GM23338 (cell line): Measurements from ENCODE around the gene MRPL48. TPM values are rescaled to one million over a fixed set of nuclear protein-coding genes. Genes with fewer than 3 reads are reported as not detected.

Source experiments
- ATAC-seq: fragments of 200-7000 bp; cut with Tn5 transposase; 3 replicates; pipeline ENCODE4 v1.9.1; 2020
- DNase-seq: peaks from one replicate; pipeline ENCODE4 v3.0.0-alpha.2; 2015; ENCODE audit warnings: low spot score
- H2AFZ ChIP-seq: fragments of 200-600 bp; sonication (generic); 2 replicates; pipeline ENCODE4 v1.8.0; 2016; ENCODE audit warnings: antibody characterized with exemption, mild to moderate bottlenecking, moderate library complexity
- H3F3A ChIP-seq: fragments of 200-600 bp; sonication (generic); replicated peaks from 2 replicates; pipeline ENCODE4 v1.8.0; 2017; ENCODE audit warnings: antibody characterized with exemption, mixed run types, low read depth
- H3K27ac ChIP-seq: fragments of 200-600 bp; sonication (generic); 2 replicates; pipeline ENCODE4 v1.6.1; 2016; ENCODE audit warnings: low read depth
- H3K27me3 ChIP-seq: fragments of 200-600 bp; sonication (generic); 2 replicates; pipeline ENCODE4 v1.8.0; 2016; ENCODE audit warnings: mild to moderate bottlenecking, mixed run types, moderate library complexity; ENCODE audit not compliant: insufficient read depth
- H3K36me3 ChIP-seq: fragments of 200-600 bp; sonication (generic); 2 replicates; pipeline ENCODE4 v1.8.0; 2016; ENCODE audit warnings: mild to moderate bottlenecking; ENCODE audit not compliant: insufficient read depth
- H3K4me1 ChIP-seq: fragments of 200-600 bp; sonication (generic); 2 replicates; pipeline ENCODE4 v1.8.0; 2016; ENCODE audit warnings: mild to moderate bottlenecking, moderate library complexity; ENCODE audit not compliant: insufficient read depth
- H3K4me2 ChIP-seq: fragments of 200-600 bp; sonication (generic); 2 replicates; pipeline ENCODE4 v1.7.1; 2017; ENCODE audit warnings: mixed run types
- H3K4me3 ChIP-seq: fragments of 200-600 bp; sonication (generic); 2 replicates; pipeline ENCODE4 v1.6.1; 2016; ENCODE audit warnings: mixed run types
- H3K79me2 ChIP-seq: fragments of 200-600 bp; sonication (generic); replicated peaks from 2 replicates; pipeline ENCODE4 v1.8.0; 2017; ENCODE audit warnings: mild to moderate bottlenecking; ENCODE audit not compliant: insufficient read depth
- H3K9me2 ChIP-seq: fragments of 200-600 bp; sonication (generic); 2 replicates; pipeline ENCODE4 v1.8.0; 2017; ENCODE audit not compliant: insufficient read depth
- H4K20me1 ChIP-seq: fragments of 200-600 bp; sonication (generic); replicated peaks from 2 replicates; pipeline ENCODE4 v1.8.0; 2017; ENCODE audit warnings: mild to moderate bottlenecking; ENCODE audit not compliant: insufficient read depth
- H3K27ac Mint-ChIP-seq: 2 replicates; pipeline ENCODE4 v1.8.0; 2020; ENCODE audit warnings: inconsistent platforms, mild to moderate bottlenecking, moderate library complexity, mixed read lengths
- H3K27me3 Mint-ChIP-seq: 3 replicates; pipeline ENCODE4 v1.8.0; 2022; ENCODE audit warnings: low read depth, mild to moderate bottlenecking, moderate library complexity, mixed read lengths, inconsistent platforms; ENCODE audit not compliant: insufficient read depth, poor library complexity
- H3K36me3 Mint-ChIP-seq: 3 replicates; pipeline ENCODE4 v1.8.0; 2021; ENCODE audit warnings: low read depth, mild to moderate bottlenecking, inconsistent platforms, moderate library complexity, mixed read lengths
- H3K4me1 Mint-ChIP-seq: 3 replicates; pipeline ENCODE4 v1.8.0; 2020; ENCODE audit warnings: mild to moderate bottlenecking, inconsistent platforms, mixed read lengths
- H3K4me3 Mint-ChIP-seq: 3 replicates; pipeline ENCODE4 v1.8.0; 2021; ENCODE audit warnings: moderate library complexity, mild to moderate bottlenecking, inconsistent platforms, mixed read lengths
- H3K9me3 Mint-ChIP-seq: 3 replicates; pipeline ENCODE4 v1.8.0; 2020; ENCODE audit warnings: moderate library complexity, mild to moderate bottlenecking, inconsistent platforms, mixed read lengths
- CTCF ChIP-seq, 2 experiments: fragments of 200-600 bp in 1 of 2; sonication (generic) in 1 of 2; conservative IDR thresholded peaks; 2 replicates each; pipeline versions ENCODE4 v1.5.1 to v1.6.1; 2016 to 2017; ENCODE audit warnings: antibody characterized with exemption in 2 of 2, low read depth in 2 of 2, mild to moderate bottlenecking in 2 of 2, moderate library complexity in 1 of 2
- JUNB ChIP-seq: IDR thresholded peaks from one replicate; pipeline ENCODE4 v1.6.1; 2016; ENCODE audit warnings: antibody characterized with exemption; ENCODE audit not compliant: unreplicated experiment
- NANOG ChIP-seq: IDR thresholded peaks from 2 replicates; pipeline ENCODE4 v1.6.1; 2016; ENCODE audit warnings: antibody characterized with exemption, borderline replicate concordance
- POLR2AphosphoS5 ChIP-seq: IDR thresholded peaks from 2 replicates; pipeline ENCODE4 v1.6.1; 2016; ENCODE audit warnings: antibody characterized with exemption, low read depth
- REST ChIP-seq: IDR thresholded peaks from one replicate; pipeline ENCODE4 v1.6.1; 2018; ENCODE audit warnings: antibody characterized with exemption; ENCODE audit not compliant: unreplicated experiment
- STAT1 ChIP-seq: IDR thresholded peaks from one replicate; pipeline ENCODE4 v1.6.1; 2016; ENCODE audit warnings: antibody characterized with exemption; ENCODE audit not compliant: unreplicated experiment
- ZNF331 ChIP-seq: fragments of 250-450 bp; sonication (Bioruptor Pico); IDR thresholded peaks from 2 replicates; pipeline ENCODE4 v1.5.0; 2020; ENCODE audit warnings: low read depth, mild to moderate bottlenecking, moderate library complexity
- polyA plus RNA-seq: library from polyadenylated mRNA; unstranded; fragments of >200 nt; fragmentation: Nextera tagmentation; extraction: Ambion mirVana; gene quantifications from 2 replicates; pipeline ENCODE4 v1.2.1, GENCODE V29; 2016
- total RNA-seq: library from RNA; depleted of rRNA; stranded (reverse); fragments of >200 nt; shearing (Covaris generic); gene quantifications from 2 replicates; pipeline ENCODE4 v1.2.3, GENCODE V29; 2014

MRPL48 gene
- total and polyA plus RNA-seq, 2 experiments from 2014 or later = 24.1 to 103 TPM

- Histone ChIP-seq H3K79me2 (no peaks in the 10 kb centered on the region), H4K20me1 (no peaks in the 10 kb centered on the region), H3K27me3 (no peaks in the 10 kb centered on the region), H3K4me1 (no peaks in the 10 kb centered on the region), H3K36me3 (no peaks in the 10 kb centered on the region), H3F3A (no peaks in the 10 kb centered on the region), H3K27ac (no peak overlapping the region), H3K9me2 (no peaks in the 10 kb centered on the region), H3K4me3 (no peak overlapping the region), H3K4me2 (no peak overlapping the region), H2AFZ (no peak overlapping the region)
- Mint-ChIP-seq H3K36me3 (peaks cover 6% of the 10 kb centered on the region; the same call in 2 of the 3 replicates), H3K4me1 (no peaks in the 10 kb centered on the region), H3K27ac (no peak overlapping the region), H3K4me3 (no peak overlapping the region), H3K9me3 (no peaks in the 10 kb centered on the region), H3K27me3 (no peaks in the 10 kb centered on the region)
- DNase-seq (peak; percentile 9), ATAC-seq (peak; percentile 75)
- TF ChIP-seq STAT1 = no peak
- TF ChIP-seq CTCF (conservative IDR thresholded peaks at IDR 0.05; ENCODE audit: low read depth in 2 of 2) = 0 out of 4 replicates have a peak, but pooled peaks of 1 of the 2 experiments have one; percentile 10
Measured at GRCh38 chr11:73907191-73907590, 119.5 kb downstream of the MRPL48 start.

- DNase-seq = no peak
- H3K4me1 ChIP-seq = no peaks in the 10 kb centered on the region
- Mint-ChIP-seq H3K4me3 (no peak overlapping the region), H3K9me3 (no peaks in the 10 kb centered on the region), H3K27ac (no peak overlapping the region), H3K4me1 (no peaks in the 10 kb centered on the region), H3K36me3 (peaks cover 4% of the 10 kb centered on the region; the same call in 2 of the 3 replicates), H3K27me3 (no peaks in the 10 kb centered on the region)
- H3K36me3 ChIP-seq = no peaks in the 10 kb centered on the region
- no peak overlapping the region for H3K4me3 ChIP-seq
- no peak overlapping the region for H2AFZ ChIP-seq
- H3F3A ChIP-seq = no peaks in the 10 kb centered on the region
- no peaks in the 10 kb centered on the region for H3K79me2 ChIP-seq
- H3K9me2 ChIP-seq = no peaks in the 10 kb centered on the region
- ATAC-seq = no peak
- no peak overlapping the region for H3K4me2 ChIP-seq
- H3K27me3 ChIP-seq = no peaks in the 10 kb centered on the region
- H3K27ac ChIP-seq = no peak overlapping the region
- H4K20me1 ChIP-seq = no peaks in the 10 kb centered on the region
- TF ChIP-seq JUNB = no peak
- TF ChIP-seq NANOG = no peak
- TF ChIP-seq POLR2AphosphoS5 = no peak
- no peak for TF ChIP-seq REST
- TF ChIP-seq ZNF331 (CRISPR knock-in tag) = no peak
Measured at GRCh38 chr11:73912026-73912425, 124.4 kb downstream of the MRPL48 start.
